ENCODE measurements around the gene PRSS8.

PRSS8 gene

GRCh38 chr16:31099860-31100638, 35.5 kb downstream of the PRSS8 start:
- FAIRE-seq: no peak

- FAIRE-seq: peak; percentile 79
Measured at GRCh38 chr16:31094424-31095120, 41.0 kb downstream of the PRSS8 start, which contains the start of gene VKORC1. TSS of gene VKORC1 (minus strand) at chr16:31094797. CDS start at chr16:31094729, 68 bp downstream.

DNA sequence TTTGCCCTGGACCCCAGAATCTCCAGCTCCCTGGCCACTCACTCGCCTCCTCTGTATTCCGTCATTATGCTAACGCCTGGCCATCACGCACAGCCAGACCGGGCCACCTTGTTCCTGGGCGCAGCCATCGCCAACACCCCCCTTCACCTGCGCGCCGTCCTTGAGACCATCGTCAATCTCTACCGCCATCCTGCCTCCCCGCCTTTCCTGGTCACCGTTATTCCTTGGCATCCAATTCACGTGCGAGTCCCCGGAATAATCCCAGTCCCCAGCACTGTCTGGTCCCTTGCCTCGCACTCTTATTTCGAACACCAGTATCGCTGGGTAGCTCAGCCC, 41.5 kb downstream of the PRSS8 start:
- no peak for FAIRE-seq

GRCh38 chr16:31093132-31093703, 42.3 kb downstream of the PRSS8 start:
- FAIRE-seq: no peak

DNA sequence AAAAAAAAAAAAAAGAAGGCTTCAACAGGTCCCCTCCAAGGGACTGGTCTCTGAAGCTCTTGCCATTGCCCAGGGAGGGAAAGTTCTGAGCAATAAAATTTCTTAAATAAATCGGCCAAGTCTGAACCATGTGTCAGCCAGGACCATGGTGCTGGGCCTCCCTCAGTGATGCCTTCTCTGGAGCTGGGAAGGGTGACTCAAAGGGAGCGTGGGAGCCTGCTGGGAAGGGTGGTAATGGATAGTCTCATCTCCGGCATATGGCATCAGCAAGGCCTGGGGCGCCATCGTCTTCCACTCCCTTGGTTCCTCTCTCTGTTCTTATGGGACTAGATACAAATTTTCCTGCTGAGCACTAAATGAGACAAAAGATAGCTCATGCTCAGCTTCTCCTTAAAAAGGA, 43.2 kb downstream of the PRSS8 start:
- no peak for FAIRE-seq

DNA sequence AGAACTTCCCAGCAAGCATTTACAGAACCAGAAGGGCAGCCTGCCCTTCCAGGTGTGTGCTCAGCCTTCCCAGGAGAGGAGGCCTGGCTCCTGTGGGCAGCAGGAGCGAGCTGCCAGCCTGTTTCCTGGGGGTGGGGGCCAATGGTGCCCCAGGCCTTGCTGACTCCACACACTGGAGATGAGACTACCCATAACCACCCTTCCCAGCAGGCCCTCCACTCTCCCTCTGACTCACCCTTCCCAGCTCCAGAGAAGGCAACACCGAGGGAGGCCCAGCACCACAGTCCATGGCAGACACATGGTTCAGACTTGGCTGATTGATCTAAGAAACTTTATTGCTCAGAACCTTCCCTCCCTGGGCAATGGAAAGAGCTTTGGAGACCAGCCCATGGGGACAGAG, 45.0 kb downstream of the PRSS8 start:
- FAIRE-seq: no peak

GRCh38 chr16:31089199-31089598, 46.3 kb downstream of the PRSS8 start:
- no peak for FAIRE-seq

GRCh38 chr16:31088459-31089183, 46.9 kb downstream of the PRSS8 start, which contains the start of gene PRSS53:
TSS of gene PRSS53 (minus strand) at chr16:31088943. CDS start at chr16:31088809, 134 bp downstream.
- FAIRE-seq: no peak

- FAIRE-seq: no peak
Measured at GRCh38 chr16:31087971-31088370, 47.6 kb downstream of the PRSS8 start.

DNA sequence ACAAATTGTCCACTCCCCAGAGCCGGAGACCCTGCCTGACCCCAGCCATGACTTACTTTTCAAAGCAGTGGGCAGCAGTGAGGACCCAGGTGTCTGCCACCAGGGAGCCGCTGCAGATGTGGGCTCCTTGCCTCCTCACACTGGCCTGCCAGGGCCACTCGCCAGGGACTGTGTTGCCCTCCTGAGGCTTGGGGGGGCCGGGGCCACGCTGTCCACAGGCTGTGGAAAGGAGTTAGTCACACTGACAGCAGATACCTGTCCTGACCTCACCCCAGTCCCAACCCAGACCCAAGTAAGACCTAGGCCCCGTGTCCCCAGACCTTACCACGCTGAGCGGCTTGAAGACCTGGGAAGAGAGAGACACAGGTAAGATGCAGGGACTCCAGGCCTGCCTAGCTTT, 48.0 kb downstream of the PRSS8 start:
- no peak for FAIRE-seq

- no peak for FAIRE-seq
Measured at GRCh38 chr16:31086629-31086906, 49.0 kb downstream of the PRSS8 start.

- FAIRE-seq: no peak
Measured at GRCh38 chr16:31085873-31086628, 49.5 kb downstream of the PRSS8 start.

DNA sequence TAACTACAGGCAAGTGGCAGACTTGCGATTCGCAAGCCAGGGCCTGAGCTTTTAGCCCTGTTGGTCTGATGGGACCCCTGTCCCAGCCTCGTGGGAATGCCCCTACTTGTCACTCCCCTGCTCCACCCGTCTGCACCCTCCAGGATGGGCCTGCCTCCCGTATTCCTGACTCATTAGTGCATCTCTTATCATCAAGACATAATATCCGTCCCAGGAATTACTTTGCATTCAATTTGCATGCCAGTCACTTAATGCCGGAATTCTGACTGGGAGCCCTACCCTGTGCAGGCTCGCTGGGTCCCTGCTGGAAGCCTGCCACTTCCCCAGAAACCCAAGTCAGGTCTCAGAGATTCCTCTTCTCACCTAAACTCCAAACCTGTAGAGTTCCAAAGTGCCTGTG, 50.1 kb downstream of the PRSS8 start:
- no peak for FAIRE-seq

DNA sequence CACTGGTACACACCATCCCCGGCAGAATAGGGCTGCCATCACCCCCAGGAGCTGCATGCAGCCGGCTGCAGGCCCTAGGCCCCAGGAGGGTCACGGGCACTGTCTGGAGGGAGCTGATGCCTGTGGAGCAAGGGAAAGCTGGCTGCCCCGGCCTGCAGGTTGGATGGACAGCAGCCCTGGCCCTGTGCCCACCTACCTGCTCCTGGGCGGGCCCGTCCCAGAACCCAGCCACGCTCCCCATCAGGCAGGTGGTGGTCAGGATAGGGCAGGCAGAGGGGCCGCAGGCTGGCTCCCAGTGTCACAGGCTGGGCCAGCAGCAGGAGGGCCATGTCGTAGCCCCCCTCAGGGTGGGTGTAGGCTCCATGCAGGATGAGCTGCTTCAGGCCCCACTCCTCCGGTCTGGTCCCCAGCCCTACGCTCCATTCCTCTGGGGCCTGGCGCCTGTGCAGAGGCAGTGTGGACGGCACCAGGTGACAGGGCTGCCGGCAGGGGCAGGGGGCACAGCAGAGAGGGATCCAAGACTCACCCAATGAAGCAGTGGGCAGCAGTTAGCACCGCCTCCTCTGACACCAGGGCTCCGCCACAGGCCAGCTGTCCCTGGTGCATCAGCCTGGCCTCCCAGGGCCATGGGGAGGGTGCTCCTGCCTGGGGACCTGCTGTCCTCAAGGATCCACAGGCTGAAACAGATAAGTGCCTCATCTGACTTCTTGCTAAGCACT, 50.8 kb downstream of the PRSS8 start:
- FAIRE-seq: no peak

DNA sequence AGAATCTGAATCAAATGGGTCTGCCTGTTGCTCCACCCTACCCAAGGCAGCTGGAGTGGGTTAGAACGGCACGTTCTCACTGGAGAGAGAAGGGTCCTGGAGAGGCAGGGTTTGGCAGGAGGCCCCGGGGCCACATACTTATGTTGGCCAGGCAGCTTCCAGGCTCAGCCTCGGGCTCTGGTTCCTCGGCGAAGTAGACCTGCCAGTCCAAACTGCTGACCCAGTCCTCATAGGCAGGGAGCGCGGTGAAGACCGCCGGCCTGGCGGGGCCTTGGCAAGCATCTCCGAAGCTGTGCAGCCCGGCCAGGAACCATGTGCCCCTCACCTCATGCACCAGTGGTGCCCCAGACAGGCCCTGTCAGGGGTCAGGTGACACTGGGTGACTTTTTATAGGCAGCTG, 51.5 kb downstream of the PRSS8 start:
- no peak for FAIRE-seq

GRCh38 chr16:31083556-31083955, 52.0 kb downstream of the PRSS8 start:
- FAIRE-seq: no peak

- FAIRE-seq: no peak
Measured at GRCh38 chr16:31083081-31083480, 52.4 kb downstream of the PRSS8 start.

DNA sequence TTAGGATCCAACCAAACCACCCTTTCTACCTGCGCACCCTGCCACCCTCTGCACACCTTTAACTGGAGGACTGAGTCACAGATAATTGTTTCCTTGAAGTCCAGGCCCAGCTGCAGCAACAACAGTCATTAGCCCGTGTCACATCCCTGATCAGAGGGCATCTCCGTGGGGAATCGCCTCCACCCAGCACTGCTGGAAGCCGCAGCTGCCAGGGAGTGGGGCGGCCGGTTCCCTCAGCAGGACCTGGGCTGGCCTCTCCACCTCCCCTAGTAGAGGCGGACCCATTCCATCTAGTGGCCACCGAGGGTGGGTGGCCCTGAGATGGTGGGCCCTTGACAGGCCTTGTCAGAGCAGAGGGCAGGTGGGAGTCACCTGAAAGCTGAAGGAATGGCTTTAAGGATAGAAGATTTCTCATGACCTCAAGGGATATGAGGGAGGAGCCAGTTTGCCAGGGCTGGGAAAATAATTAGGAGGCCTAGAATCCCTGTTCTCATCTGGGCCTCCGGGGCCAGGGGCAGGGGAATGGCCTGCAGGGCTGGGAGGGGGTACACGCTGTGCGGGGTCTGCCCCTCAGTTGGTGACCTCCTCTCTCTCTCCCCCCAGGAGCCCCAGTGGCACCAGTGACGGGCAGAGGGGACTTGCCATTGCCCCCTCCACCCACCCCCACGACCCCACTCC, 53.0 kb downstream of the PRSS8 start:
- no peak for FAIRE-seq
